Measurements from ENCODE around the gene EPN2. TPM values are rescaled to one million over a fixed set of nuclear protein-coding genes. Genes with fewer than 3 reads are reported as not detected.
A peak's percentile ranks its signal among the peaks of the same experiment; 100 is the strongest.

The EPN2 gene
- total and polyA plus RNA-seq, 4 donors: 5.6 to 23.8 (median 12.2) TPM

GRCh38 chr17:19244357-19244756, 7.2 kb downstream of the EPN2 start (continued):
- no peak for TF ChIP-seq ATF3 (IDR thresholded peaks at IDR 0.05)

- 69% methylated on average over 3 of the region's 3 CpGs for WGBS
- DNase-seq (ENCODE audit: low spot score): no peak
- Histone ChIP-seq H3K27ac (ENCODE audit: low read depth in 1 of 2, low read length in 2 of 2) (no peak overlapping the region), H3K4me3 (ENCODE audit: low read depth in 1 of 3, low read length in 3 of 3) (no peak overlapping the region), H3K36me3 (ENCODE audit: control insufficient read depth in 4 of 4, insufficient read depth in 3 of 4, low read depth in 1 of 4, low read length in 3 of 4) (no peaks in the 10 kb centered on the region), H3K27me3 (ENCODE audit: control insufficient read depth in 4 of 4, insufficient read depth in 4 of 4, low read length in 3 of 4) (no peaks in the 10 kb centered on the region), H3K9me3 (ENCODE audit: control insufficient read depth in 4 of 4, low read length in 3 of 4) (no peaks in the 10 kb centered on the region), H3K4me1 (ENCODE audit: control insufficient read depth in 4 of 4, insufficient read depth in 4 of 4, low read length in 3 of 4) (peaks cover 14 to 32% (median 23%) of the 10 kb centered on the region in 4 donors), H3K9ac (ENCODE audit: low read depth in 1 of 2, low read length in 2 of 2) (no peak overlapping the region)
- TF ChIP-seq GABPA (IDR thresholded peaks at IDR 0.05 in 1 of 2, conservative IDR thresholded peaks at IDR 0.05 in 1 of 2) (no peak), JUND (IDR thresholded peaks at IDR 0.05) (no peak), FOXA2 (IDR thresholded peaks at IDR 0.05) (no peak), CTCF (IDR thresholded peaks at IDR 0.05; ENCODE audit: low read depth, low read length, missing input control) (no peak), REST (IDR thresholded peaks at IDR 0.05) (no peak), ZBTB33 (IDR thresholded peaks at IDR 0.05) (no peak)
Measured at GRCh38 chr17:19244781-19245180, 7.6 kb downstream of the EPN2 start.

GRCh38 chr17:19247473-19247872, 10.3 kb downstream of the EPN2 start:
- no peak overlapping the region for H3K9ac ChIP-seq (ENCODE audit: low read depth in 1 of 2, low read length in 2 of 2)
- 85% methylated on average over 3 of the region's 3 CpGs for WGBS
- peaks cover 8 to 14% (median 9%) of the 10 kb centered on the region in 4 donors for H3K4me1 ChIP-seq (ENCODE audit: control insufficient read depth in 4 of 4, insufficient read depth in 4 of 4, low read length in 3 of 4)
- H3K9me3 ChIP-seq (ENCODE audit: control insufficient read depth in 4 of 4, low read length in 3 of 4): no peaks in the 10 kb centered on the region
- peak; percentile 58 for DNase-seq (ENCODE audit: low spot score)
- peak overlapping the region in 1 of 2 donors; percentile 18 for H3K27ac ChIP-seq (ENCODE audit: low read depth in 1 of 2, low read length in 2 of 2)
- TF ChIP-seq SP1 (IDR thresholded peaks at IDR 0.05): no peak
- no peak for TF ChIP-seq RAD21 (IDR thresholded peaks at IDR 0.05)
- TF ChIP-seq GABPA (IDR thresholded peaks at IDR 0.05 in 1 of 2, conservative IDR thresholded peaks at IDR 0.05 in 1 of 2): no peak
- no peak overlapping the region for H3K4me3 ChIP-seq (ENCODE audit: low read depth in 1 of 3, low read length in 3 of 3)
- H3K27me3 ChIP-seq (ENCODE audit: control insufficient read depth in 4 of 4, insufficient read depth in 4 of 4, low read length in 3 of 4): no peaks in the 10 kb centered on the region
- no peaks in the 10 kb centered on the region for H3K36me3 ChIP-seq (ENCODE audit: control insufficient read depth in 4 of 4, insufficient read depth in 3 of 4, low read depth in 1 of 4, low read length in 3 of 4)

Data from liver (tissue), 9 donors.